H9 (cell line): ENCODE data around the gene GGACT. TPM values are rescaled to one million over a fixed set of nuclear protein-coding genes. Genes with fewer than 3 reads are reported as not detected.

ENCODE experiments used
- DNase-seq: peaks from one replicate; pipeline ENCODE4 v3.0.0-alpha.2; 2017
- H2AFZ ChIP-seq: one replicate; pipeline ENCODE4 v1.6.1; 2013; ENCODE audit warnings: mild to moderate bottlenecking, low read length, control low read depth, moderate library complexity
- H2AK5ac ChIP-seq: 2 replicates; pipeline ENCODE4 v1.6.1; 2013; ENCODE audit warnings: low read length, control low read depth, mixed read lengths; ENCODE audit not compliant: insufficient read length
- H2BK120ac ChIP-seq: one replicate; pipeline ENCODE4 v1.6.1; 2013; ENCODE audit warnings: low read depth, mild to moderate bottlenecking, low read length, control low read depth, inconsistent platforms; ENCODE audit not compliant: poor library complexity, severe bottlenecking
- H2BK12ac ChIP-seq: 2 replicates; pipeline ENCODE4 v1.6.1; 2013; ENCODE audit warnings: low read length, control low read depth, mixed read lengths, low read depth; ENCODE audit not compliant: insufficient read length
- H2BK15ac ChIP-seq: 2 replicates; pipeline ENCODE4 v1.6.1; 2013; ENCODE audit warnings: low read depth, low read length, control low read depth
- H2BK20ac ChIP-seq: one replicate; pipeline ENCODE4 v1.6.1; 2013; ENCODE audit warnings: low read depth, mild to moderate bottlenecking, low read length, control low read depth, inconsistent platforms; ENCODE audit not compliant: poor library complexity, severe bottlenecking
- H2BK5ac ChIP-seq: 2 replicates; pipeline ENCODE4 v1.6.1; 2013; ENCODE audit warnings: low read length, control low read depth, mixed read lengths; ENCODE audit not compliant: insufficient read length
- H3K14ac ChIP-seq: 2 replicates; pipeline ENCODE4 v1.6.1; 2013; ENCODE audit warnings: low read length, control low read depth; ENCODE audit not compliant: insufficient read depth
- H3K18ac ChIP-seq: 2 replicates; pipeline ENCODE4 v1.6.1; 2013; ENCODE audit warnings: low read depth, mild to moderate bottlenecking, mixed read lengths, low read length, control low read depth; ENCODE audit not compliant: insufficient read length
- H3K23ac ChIP-seq: 2 replicates; pipeline ENCODE4 v1.6.1; 2013; ENCODE audit warnings: low read length, control low read depth, mixed read lengths, low read depth; ENCODE audit not compliant: insufficient read length
- H3K23me2 ChIP-seq: 2 replicates; pipeline ENCODE4 v1.6.1; 2013; ENCODE audit warnings: low read depth, mild to moderate bottlenecking, mixed read lengths, low read length, control low read depth; ENCODE audit not compliant: insufficient read length, poor library complexity, severe bottlenecking
- H3K27ac ChIP-seq: 2 replicates; pipeline ENCODE4 v1.5.1; 2013; ENCODE audit warnings: low read length, control low read depth, mixed read lengths, low read depth; ENCODE audit not compliant: insufficient read length
- H3K27me3 ChIP-seq: 2 replicates; pipeline ENCODE4 v1.6.1; 2013; ENCODE audit warnings: low read length, control low read depth, inconsistent platforms; ENCODE audit not compliant: insufficient read depth
- H3K4ac ChIP-seq: 2 replicates; pipeline ENCODE4 v1.6.1; 2013; ENCODE audit warnings: low read depth, mild to moderate bottlenecking, control low read depth, inconsistent platforms, low read length, moderate library complexity
- H3K4me1 ChIP-seq: 2 replicates; pipeline ENCODE4 v1.6.1; 2013; ENCODE audit warnings: low read length, control low read depth, inconsistent platforms; ENCODE audit not compliant: insufficient read depth
- H3K4me2 ChIP-seq: 2 replicates; pipeline ENCODE4 v1.6.1; 2013; ENCODE audit warnings: low read length, control low read depth, mixed read lengths; ENCODE audit not compliant: insufficient read length, insufficient read depth
- H3K56ac ChIP-seq: 2 replicates; pipeline ENCODE4 v1.6.1; 2013; ENCODE audit warnings: low read depth, mild to moderate bottlenecking, mixed read lengths, low read length, control low read depth; ENCODE audit not compliant: insufficient read length
- H3K79me1 ChIP-seq: 2 replicates; pipeline ENCODE4 v1.6.1; 2013; ENCODE audit warnings: low read depth, mild to moderate bottlenecking, moderate library complexity, low read length, control low read depth, inconsistent platforms; ENCODE audit not compliant: insufficient read depth, poor library complexity, severe bottlenecking
- H3K79me2 ChIP-seq: 2 replicates; pipeline ENCODE4 v1.6.1; 2013; ENCODE audit warnings: low read length, control low read depth, inconsistent platforms; ENCODE audit not compliant: insufficient read depth
- H3K9ac ChIP-seq: 2 replicates; pipeline ENCODE4 v1.6.1; 2013; ENCODE audit warnings: low read length, control low read depth, mixed read lengths; ENCODE audit not compliant: insufficient read length; ENCODE audit errors: extremely low read depth
- H3K9me3 ChIP-seq: one replicate; pipeline ENCODE4 v1.6.1; 2013; ENCODE audit warnings: low read depth, low read length, inconsistent platforms; ENCODE audit not compliant: control insufficient read depth
- H3T11ph ChIP-seq: one replicate; pipeline ENCODE4 v1.6.1; 2013; ENCODE audit warnings: mild to moderate bottlenecking, low read length, control low read depth, inconsistent platforms
- H4K20me1 ChIP-seq: one replicate; pipeline ENCODE4 v1.6.1; 2013; ENCODE audit not compliant: control insufficient read depth, insufficient read length, insufficient read depth
- H4K5ac ChIP-seq: 2 replicates; pipeline ENCODE4 v1.6.1; 2013; ENCODE audit warnings: low read depth, mild to moderate bottlenecking, mixed read lengths, low read length, control low read depth; ENCODE audit not compliant: insufficient read length
- H4K8ac ChIP-seq: replicated peaks from 2 replicates; pipeline ENCODE4 v1.6.1; 2013; ENCODE audit warnings: low read length, control low read depth, mixed read lengths, low read depth; ENCODE audit not compliant: insufficient read length
- H4K91ac ChIP-seq: 2 replicates; pipeline ENCODE4 v1.6.1; 2013; ENCODE audit warnings: low read depth, mild to moderate bottlenecking, moderate library complexity, mixed read lengths, low read length, control low read depth; ENCODE audit not compliant: insufficient read length
- H3K27ac Mint-ChIP-seq, 3 experiments: 2 replicates in 2 of 3; 3 replicates in 1 of 3; pipeline ENCODE4 v1.8.0; 2020 to 2021; ENCODE audit warnings: mixed read lengths in 3 of 3, mild to moderate bottlenecking in 1 of 3, moderate library complexity in 1 of 3
- H3K27me3 Mint-ChIP-seq: 2 replicates; pipeline ENCODE4 v1.8.0; 2021; ENCODE audit warnings: low read depth, mild to moderate bottlenecking, moderate library complexity, mixed read lengths
- H3K36me3 Mint-ChIP-seq, 3 experiments: 2 replicates in 2 of 3; 3 replicates in 1 of 3; pipeline ENCODE4 v1.8.0; 2020 to 2021; ENCODE audit warnings: low read depth in 3 of 3, mixed read lengths in 3 of 3; ENCODE audit not compliant: insufficient read depth in 1 of 3
- H3K4me1 Mint-ChIP-seq, 2 experiments: 2 replicates each; pipeline ENCODE4 v1.8.0; 2020; ENCODE audit warnings: mixed read lengths in 2 of 2
- H3K4me3 Mint-ChIP-seq, 2 experiments: 2 replicates in 1 of 2; 3 replicates in 1 of 2; pipeline ENCODE4 v1.8.0; 2020 to 2021; ENCODE audit warnings: mild to moderate bottlenecking in 2 of 2, mixed read lengths in 2 of 2, moderate library complexity in 1 of 2
- H3K9me3 Mint-ChIP-seq, 2 experiments: 2 replicates in 1 of 2; 3 replicates in 1 of 2; pipeline ENCODE4 v1.8.0; 2020; ENCODE audit warnings: mild to moderate bottlenecking in 2 of 2, mixed read lengths in 2 of 2, moderate library complexity in 1 of 2
- CTCF ChIP-seq: fragments of 200-600 bp; sonication (generic); conservative IDR thresholded peaks from 3 replicates; pipeline ENCODE4 v1.8.0; 2021; ENCODE audit warnings: antibody characterized with exemption, mild to moderate bottlenecking
- WGBS: extraction: QIAGEN DNeasy Blood & Tissue Kit; methylation state at CpG from one replicate; pipeline ENCODE4 v1.1.7; 2013; ENCODE audit warnings: missing lambda C conversion rate, low lambda C conversion rate, mixed read lengths; ENCODE audit not compliant: insufficient read length; ENCODE audit errors: extremely low coverage; 5-methylcytosine and 5-hydroxymethylcytosine counted together
- total RNA-seq: library from RNA; stranded (reverse); gene quantifications from 2 replicates; pipeline ENCODE4 v1.2.1, GENCODE V29; 2021

Gene GGACT
- total RNA-seq, 1 experiment from 2014 or later, result 1.3 TPM

- H3K27me3 ChIP-seq, result no peaks in the 10 kb centered on the region
- no peak overlapping the region for H2BK15ac ChIP-seq
- H3K18ac ChIP-seq, result no peak overlapping the region
- H3K4me2 ChIP-seq, result no peak overlapping the region
- H3K14ac ChIP-seq, result no peak overlapping the region
- H2BK20ac ChIP-seq, result no peak overlapping the region
- H4K91ac ChIP-seq, result no peak overlapping the region
- Mint-ChIP-seq H3K36me3 (peaks cover 6 to 23% (median 15%) of the 10 kb centered on the region in 3 experiments), H3K27me3 (peaks cover 2% of the 10 kb centered on the region; the same call in 1 of the 2 replicates), H3K4me3 (no peak overlapping the region), H3K4me1 (peaks cover 3% of the 10 kb centered on the region in 2 experiments; a peak in 3 of 4 replicates), H3K9me3 (peaks cover 13 to 19% of the 10 kb centered on the region in 2 experiments), H3K27ac (peak overlapping the region in 1 of 3 experiments; percentile 35; a peak in 1 of 7 replicates)
- no peak overlapping the region for H2BK5ac ChIP-seq
- TF ChIP-seq CTCF, result no peak
- DNase-seq, result no peak
- H3K56ac ChIP-seq, result no peak overlapping the region
- no peaks in the 10 kb centered on the region for H3K23me2 ChIP-seq
- no peaks in the 10 kb centered on the region for H3K79me2 ChIP-seq
- H3K4ac ChIP-seq, result no peak overlapping the region
- no peak overlapping the region for H3K9ac ChIP-seq
- H4K20me1 ChIP-seq, result no peaks in the 10 kb centered on the region
- H3T11ph ChIP-seq, result no peak overlapping the region
- no peaks in the 10 kb centered on the region for H3K9me3 ChIP-seq
- H2AFZ ChIP-seq, result no peak overlapping the region
- no peak overlapping the region for H2AK5ac ChIP-seq
- no peak overlapping the region for H3K23ac ChIP-seq
- H4K8ac ChIP-seq, result no peak overlapping the region
- H3K4me1 ChIP-seq, result no peaks in the 10 kb centered on the region; the same call in 1 of the 2 replicates
- H4K5ac ChIP-seq, result no peak overlapping the region
- no peak overlapping the region for H2BK120ac ChIP-seq
- no peak overlapping the region for H3K27ac ChIP-seq
- H3K79me1 ChIP-seq, result no peaks in the 10 kb centered on the region
- no CpG with 5 or more reads among the region's 8 CpGs for WGBS
- no peak overlapping the region for H2BK12ac ChIP-seq
Measured at GRCh38 chr13:100565286-100565685, 23.3 kb downstream of the GGACT start.
